OCI-LY3 (cell line): Measurements from ENCODE around the gene ERC1.

Experiments
- H2AFZ ChIP-seq: fragments of 200-600, 300-600 bp; shearing (Covaris generic); 2 replicates; pipeline ENCODE4 v1.6.0; 2014; ENCODE audit warnings: antibody characterized with exemption, low read depth, low read length
- H3K27ac ChIP-seq: fragments of 200-600, 300-600 bp; sonication (generic); 2 replicates; pipeline ENCODE4 v1.5.1; 2014; ENCODE audit warnings: mild to moderate bottlenecking, low read length, moderate library complexity, mixed read lengths
- H3K27me3 ChIP-seq: fragments of 200-600, 300-600 bp; sonication (generic); 2 replicates; pipeline ENCODE4 v1.6.1; 2014; ENCODE audit warnings: low read depth, low read length, mixed read lengths
- H3K36me3 ChIP-seq: fragments of 200-600, 300-600 bp; sonication (generic); replicated peaks from 2 replicates; pipeline ENCODE3; 2014; ENCODE audit warnings: low read depth, low read length, mixed read lengths
- H3K4me1 ChIP-seq: fragments of 300-600, 200-600 bp; sonication (generic); 2 replicates; pipeline ENCODE4 v1.6.1; 2014; ENCODE audit warnings: low read length, mixed read lengths
- H3K4me2 ChIP-seq: fragments of 200-600, 300-600 bp; sonication (generic); 2 replicates; pipeline ENCODE4 v1.6.1; 2014; ENCODE audit warnings: low read length, mixed read lengths
- H3K4me3 ChIP-seq: fragments of 300-600, 200-600 bp; sonication (generic); 2 replicates; pipeline ENCODE4 v1.5.1; 2014; ENCODE audit warnings: antibody characterized with exemption, mild to moderate bottlenecking, low read length, moderate library complexity
- H3K79me2 ChIP-seq: fragments of 300-600, 200-600 bp; shearing (Covaris generic); 2 replicates; pipeline ENCODE4 v1.6.1; 2014; ENCODE audit warnings: mild to moderate bottlenecking, low read length, mixed read lengths
- H3K9ac ChIP-seq: fragments of 300-600, 200-600 bp; shearing (Covaris generic); 2 replicates; pipeline ENCODE4 v1.6.0; 2014; ENCODE audit warnings: mild to moderate bottlenecking, low read length, moderate library complexity
- H3K9me3 ChIP-seq: fragments of 200-600, 300-600 bp; shearing (Covaris generic); 2 replicates; pipeline ENCODE4 v1.6.1; 2014; ENCODE audit warnings: low read length, mixed read lengths; ENCODE audit not compliant: insufficient read depth
- H4K20me1 ChIP-seq: fragments of 200-600, 300-600 bp; sonication (generic); 2 replicates; pipeline ENCODE4 v1.6.1; 2016; ENCODE audit warnings: low read length, mixed read lengths; ENCODE audit not compliant: insufficient read depth
- EZH2phosphoT487 ChIP-seq: fragments of 200-600 bp; shearing (Covaris generic); IDR thresholded peaks from 2 replicates; pipeline ENCODE4 v1.6.1; 2018; ENCODE audit warnings: antibody characterized with exemption, mixed run types, low read depth
- TF ChIP-seq, protein P1 (sequence below): fragments of 200-600, 300-600 bp; sonication (generic); IDR thresholded peaks from 2 replicates; pipeline ENCODE4 v1.5.1; 2014; ENCODE audit warnings: antibody characterized with exemption, low read length, low read depth

ERC1 gene

GRCh38 chr12:1130164-1130563, 139.1 kb downstream of the ERC1 start:
- H3K79me2 ChIP-seq = no peaks in the 10 kb centered on the region
- H3K27me3 ChIP-seq = no peaks in the 10 kb centered on the region
- H3K4me2 ChIP-seq = no peak overlapping the region
- H3K4me3 ChIP-seq = no peak overlapping the region
- no peak overlapping the region for H3K27ac ChIP-seq
- H3K9ac ChIP-seq = no peak overlapping the region
- TF ChIP-seq, protein P1, sequence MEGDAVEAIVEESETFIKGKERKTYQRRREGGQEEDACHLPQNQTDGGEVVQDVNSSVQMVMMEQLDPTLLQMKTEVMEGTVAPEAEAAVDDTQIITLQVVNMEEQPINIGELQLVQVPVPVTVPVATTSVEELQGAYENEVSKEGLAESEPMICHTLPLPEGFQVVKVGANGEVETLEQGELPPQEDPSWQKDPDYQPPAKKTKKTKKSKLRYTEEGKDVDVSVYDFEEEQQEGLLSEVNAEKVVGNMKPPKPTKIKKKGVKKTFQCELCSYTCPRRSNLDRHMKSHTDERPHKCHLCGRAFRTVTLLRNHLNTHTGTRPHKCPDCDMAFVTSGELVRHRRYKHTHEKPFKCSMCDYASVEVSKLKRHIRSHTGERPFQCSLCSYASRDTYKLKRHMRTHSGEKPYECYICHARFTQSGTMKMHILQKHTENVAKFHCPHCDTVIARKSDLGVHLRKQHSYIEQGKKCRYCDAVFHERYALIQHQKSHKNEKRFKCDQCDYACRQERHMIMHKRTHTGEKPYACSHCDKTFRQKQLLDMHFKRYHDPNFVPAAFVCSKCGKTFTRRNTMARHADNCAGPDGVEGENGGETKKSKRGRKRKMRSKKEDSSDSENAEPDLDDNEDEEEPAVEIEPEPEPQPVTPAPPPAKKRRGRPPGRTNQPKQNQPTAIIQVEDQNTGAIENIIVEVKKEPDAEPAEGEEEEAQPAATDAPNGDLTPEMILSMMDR = no peak
- TF ChIP-seq EZH2phosphoT487 = no peak
- H3K36me3 ChIP-seq = no peaks in the 10 kb centered on the region
- H4K20me1 ChIP-seq = 0 out of 2 replicates have a peak, but pooled peaks cover 4% of the 10 kb centered on the region
- no peak overlapping the region for H2AFZ ChIP-seq
- H3K9me3 ChIP-seq = no peaks in the 10 kb centered on the region
- 0 out of 2 replicates have a peak, but pooled peaks cover 2% of the 10 kb centered on the region for H3K4me1 ChIP-seq

- Histone ChIP-seq H3K79me2 (no peaks in the 10 kb centered on the region), H3K27me3 (no peaks in the 10 kb centered on the region), H3K9ac (no peak overlapping the region), H3K9me3 (no peaks in the 10 kb centered on the region), H2AFZ (no peak overlapping the region), H3K36me3 (no peaks in the 10 kb centered on the region), H3K27ac (no peak overlapping the region), H4K20me1 (0 out of 2 replicates have a peak, but pooled peaks cover 4% of the 10 kb centered on the region), H3K4me2 (no peak overlapping the region), H3K4me3 (no peak overlapping the region), H3K4me1 (0 out of 2 replicates have a peak, but pooled peaks cover 2% of the 10 kb centered on the region)
- TF ChIP-seq, protein P1 = no peak
- no peak for TF ChIP-seq EZH2phosphoT487
These were observed 139.5 kb downstream of the ERC1 start for GRCh38 chr12:1130571-1130970.

GRCh38 chr12:1131811-1132224, 140.8 kb downstream of the ERC1 start:
- H3K79me2 ChIP-seq = no peaks in the 10 kb centered on the region
- no peak overlapping the region for H3K9ac ChIP-seq
- H3K4me2 ChIP-seq = no peak overlapping the region
- H3K9me3 ChIP-seq = no peaks in the 10 kb centered on the region
- H3K4me1 ChIP-seq = 0 out of 2 replicates have a peak, but pooled peaks cover 2% of the 10 kb centered on the region
- no peaks in the 10 kb centered on the region for H3K36me3 ChIP-seq
- no peak overlapping the region for H3K4me3 ChIP-seq
- TF ChIP-seq, protein P1 = no peak
- TF ChIP-seq EZH2phosphoT487 = no peak
- no peaks in the 10 kb centered on the region for H3K27me3 ChIP-seq
- H3K27ac ChIP-seq = no peak overlapping the region
- 0 out of 2 replicates have a peak, but pooled peaks cover 4% of the 10 kb centered on the region for H4K20me1 ChIP-seq
- H2AFZ ChIP-seq = no peak overlapping the region

DNA sequence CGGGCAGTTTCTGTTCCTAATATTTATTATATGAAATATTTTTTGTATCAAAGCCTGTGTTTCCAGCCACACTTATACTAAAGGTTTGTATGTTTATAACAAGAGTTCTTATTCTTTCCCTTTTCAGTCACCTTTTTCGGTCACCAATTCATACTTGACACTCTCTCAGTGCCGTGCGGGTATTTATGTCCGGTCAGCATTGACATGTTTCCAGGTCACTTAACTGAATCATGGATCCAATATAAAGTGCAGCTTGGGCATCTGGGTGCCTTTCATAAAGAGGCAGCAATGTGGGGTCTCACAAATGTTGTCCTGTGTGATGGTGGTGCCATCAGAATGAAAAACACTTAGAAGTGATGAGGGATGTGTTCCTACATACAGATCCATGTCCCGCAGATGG, 141.3 kb downstream of the ERC1 start:
- TF ChIP-seq, protein P1 = no peak
- no peak for TF ChIP-seq EZH2phosphoT487
- Histone ChIP-seq H3K4me3 (no peak overlapping the region), H3K4me1 (0 out of 2 replicates have a peak, but pooled peaks cover 2% of the 10 kb centered on the region), H3K9me3 (no peaks in the 10 kb centered on the region), H3K4me2 (no peak overlapping the region), H2AFZ (no peak overlapping the region), H4K20me1 (0 out of 2 replicates have a peak, but pooled peaks cover 4% of the 10 kb centered on the region), H3K79me2 (no peaks in the 10 kb centered on the region), H3K36me3 (no peaks in the 10 kb centered on the region), H3K27me3 (no peaks in the 10 kb centered on the region), H3K27ac (no peak overlapping the region), H3K9ac (no peak overlapping the region)
